ENCODE data around the gene SLC25A31. TPM values are rescaled to one million over a fixed set of nuclear protein-coding genes. Genes with fewer than 3 reads are reported as not detected.
A peak's percentile ranks its signal among the peaks of the same experiment; 100 is the strongest.

Gene SLC25A31
- total and polyA plus RNA-seq, 10 of the 15 experiments (the other 5 are each of a cell fraction or from before 2014, with no cell fraction given): not detected

DNA sequence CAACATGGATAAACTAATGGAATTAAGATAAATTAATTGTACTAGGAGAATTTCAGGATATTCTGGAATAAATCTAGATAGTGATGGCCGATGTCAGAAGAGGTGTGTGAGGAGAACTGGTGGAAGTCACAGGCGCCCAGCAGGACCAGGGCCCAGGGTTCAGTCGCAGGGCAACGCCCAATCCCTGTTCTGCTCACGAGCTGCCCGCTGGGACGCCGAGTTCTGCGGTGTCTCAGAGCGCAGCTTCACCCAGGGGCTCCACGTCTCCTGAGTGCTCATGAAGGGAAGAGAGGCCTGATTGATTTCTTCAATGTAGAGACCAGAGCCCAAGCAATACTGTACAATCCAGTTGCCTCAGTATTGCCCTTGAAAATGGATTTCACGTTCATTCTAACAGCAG lies 50.4 kb downstream of the SLC25A31 start (continued):
- TF ChIP-seq, protein P1, sequence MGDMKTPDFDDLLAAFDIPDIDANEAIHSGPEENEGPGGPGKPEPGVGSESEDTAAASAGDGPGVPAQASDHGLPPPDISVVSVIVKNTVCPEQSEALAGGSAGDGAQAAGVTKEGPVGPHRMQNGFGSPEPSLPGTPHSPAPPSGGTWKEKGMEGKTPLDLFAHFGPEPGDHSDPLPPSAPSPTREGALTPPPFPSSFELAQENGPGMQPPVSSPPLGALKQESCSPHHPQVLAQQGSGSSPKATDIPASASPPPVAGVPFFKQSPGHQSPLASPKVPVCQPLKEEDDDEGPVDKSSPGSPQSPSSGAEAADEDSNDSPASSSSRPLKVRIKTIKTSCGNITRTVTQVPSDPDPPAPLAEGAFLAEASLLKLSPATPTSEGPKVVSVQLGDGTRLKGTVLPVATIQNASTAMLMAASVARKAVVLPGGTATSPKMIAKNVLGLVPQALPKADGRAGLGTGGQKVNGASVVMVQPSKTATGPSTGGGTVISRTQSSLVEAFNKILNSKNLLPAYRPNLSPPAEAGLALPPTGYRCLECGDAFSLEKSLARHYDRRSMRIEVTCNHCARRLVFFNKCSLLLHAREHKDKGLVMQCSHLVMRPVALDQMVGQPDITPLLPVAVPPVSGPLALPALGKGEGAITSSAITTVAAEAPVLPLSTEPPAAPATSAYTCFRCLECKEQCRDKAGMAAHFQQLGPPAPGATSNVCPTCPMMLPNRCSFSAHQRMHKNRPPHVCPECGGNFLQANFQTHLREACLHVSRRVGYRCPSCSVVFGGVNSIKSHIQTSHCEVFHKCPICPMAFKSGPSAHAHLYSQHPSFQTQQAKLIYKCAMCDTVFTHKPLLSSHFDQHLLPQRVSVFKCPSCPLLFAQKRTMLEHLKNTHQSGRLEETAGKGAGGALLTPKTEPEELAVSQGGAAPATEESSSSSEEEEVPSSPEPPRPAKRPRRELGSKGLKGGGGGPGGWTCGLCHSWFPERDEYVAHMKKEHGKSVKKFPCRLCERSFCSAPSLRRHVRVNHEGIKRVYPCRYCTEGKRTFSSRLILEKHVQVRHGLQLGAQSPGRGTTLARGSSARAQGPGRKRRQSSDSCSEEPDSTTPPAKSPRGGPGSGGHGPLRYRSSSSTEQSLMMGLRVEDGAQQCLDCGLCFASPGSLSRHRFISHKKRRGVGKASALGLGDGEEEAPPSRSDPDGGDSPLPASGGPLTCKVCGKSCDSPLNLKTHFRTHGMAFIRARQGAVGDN (IDR thresholded peaks at IDR 0.05): no peak

DNA sequence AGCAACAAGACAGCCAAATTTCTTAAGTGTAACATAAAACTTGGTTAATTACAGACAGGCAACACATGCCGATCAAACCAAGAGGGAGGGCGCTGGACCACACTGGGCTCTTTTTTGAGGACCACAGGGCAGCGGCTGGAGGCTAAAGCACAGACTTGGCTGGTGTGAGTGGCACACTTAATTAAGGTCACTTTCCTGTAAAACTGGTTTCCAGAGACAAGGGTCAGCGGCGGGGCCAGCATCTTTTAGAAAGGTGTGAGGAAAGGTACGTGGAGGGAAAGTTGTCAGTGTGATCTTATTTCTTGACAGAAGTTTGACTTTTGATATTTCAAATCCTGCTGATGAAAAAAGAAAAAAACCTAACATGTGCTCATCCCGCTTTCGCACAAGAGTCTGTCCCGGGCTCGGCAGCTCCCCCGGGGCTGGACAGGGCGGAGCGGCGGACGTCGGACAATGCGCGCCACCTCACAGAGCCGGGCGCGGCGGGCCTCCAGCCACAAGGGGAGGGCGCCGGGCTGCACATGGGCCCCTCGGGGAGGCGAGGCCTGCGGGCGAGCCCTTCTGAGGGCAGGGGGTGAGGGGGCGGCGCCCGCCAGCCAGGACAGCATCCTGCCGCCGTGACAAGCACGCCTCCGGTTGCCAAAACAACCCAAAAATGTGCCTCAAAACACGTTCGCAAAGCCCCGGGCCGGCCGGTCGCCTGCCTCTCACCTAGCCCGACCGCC lies 51.3 kb downstream of the SLC25A31 start:
- in situ Hi-C loops (cut with MboI): no loop called here
- Histone ChIP-seq H3K27me3 (replicated peaks in 1 of 2; ENCODE audit: control insufficient read depth in 2 of 2, insufficient read depth in 2 of 2, low read length in 1 of 2) (no peaks in the 10 kb centered on the region), H2AFZ (ENCODE audit: control insufficient read depth, low read depth, low read length) (peak overlapping the region; percentile 98), H3K79me2 (ENCODE audit: control insufficient read depth, insufficient read depth, low read length) (peaks cover 40% of the 10 kb centered on the region), H3K27ac (ENCODE audit: control insufficient read depth, insufficient read depth) (peak overlapping the region; percentile 90), H3K4me3 (peak overlapping the region; percentile 96), H3K4me2 (ENCODE audit: control insufficient read depth, insufficient read depth) (peak overlapping the region; percentile 84), H4K20me1 (ENCODE audit: control insufficient read depth, insufficient read depth) (no peaks in the 10 kb centered on the region), H3K36me3 (ENCODE audit: control insufficient read depth in 2 of 2, insufficient read depth in 2 of 2, low read length in 1 of 2) (no peaks in the 10 kb centered on the region), H3K9ac (ENCODE audit: control insufficient read depth, insufficient read depth, low read length) (peak overlapping the region; percentile 94), H3K4me1 (ENCODE audit: control insufficient read depth, insufficient read depth, low read length) (peaks cover 11% of the 10 kb centered on the region), H3K9me3 (replicated peaks; ENCODE audit: control insufficient read depth, insufficient read depth, low read length) (no peaks in the 10 kb centered on the region)
- POLR2A ChIA-PET: interaction anchor here (0.7 to 2.1 kb wide), 5 partner anchors 19 to 279 kb away, joined by 3 to 11 read pairs (median 7); partner anchors contain the start of genes ABHD18, LARP1B and MFSD8
- intact Hi-C loops (cut with micrococcal nuclease; ENCODE audit: unreplicated experiment): loop anchor here (2.0 to 5.0 kb wide), 6 partner anchors 75 to 1031 kb away; partner anchors contain the start of genes ABHD18, LARP1B, MFSD8 and PLK4
- 27% methylated on average over 37 of the region's 43 CpGs for WGBS (ENCODE audit: insufficient coverage, insufficient replicate concordance, low lambda C conversion rate, missing lambda C conversion rate)
- DNase-seq (ENCODE audit: low read depth, low spot score) (no peak), ATAC-seq (peak; percentile 60), FAIRE-seq (no peak)
- SMC1A ChIA-PET (ENCODE audit: uncharacterized antibody, unreplicated experiment): no interaction called here
- BruUV-seq (replicated peaks): no TSS peak
- RAD21 ChIA-PET (ENCODE audit: unreplicated experiment): interaction anchor here (0.7 to 2.0 kb wide), 3 partner anchors 107 to 184 kb away, joined by 3 to 10 read pairs (median 4); partner anchors contain the start of genes ABHD18 and MFSD8
- CTCF ChIA-PET: no interaction called here
- TF ChIP-seq STAT1 (conservative IDR thresholded peaks at IDR 0.05) (no peak), POLR2AphosphoS5 (IDR thresholded peaks at IDR 0.05; ENCODE audit: low read length) (no peak), EGR1 (IDR thresholded peaks at IDR 0.05; ENCODE audit: borderline replicate concordance in 1 of 2, low read depth in 2 of 2, low read length in 2 of 2) (0 out of 3 replicates have a peak, but pooled peaks of 1 of the 2 experiments have one; percentile 17), GATAD2B (conservative IDR thresholded peaks at IDR 0.05; ENCODE audit: low read depth) (0 out of 2 replicates have a peak, but pooled peaks have one; percentile 16), IKZF1 (conservative IDR thresholded peaks at IDR 0.05) (0 out of 2 replicates have a peak, but pooled peaks have one; percentile 22), RUNX3 (IDR thresholded peaks at IDR 0.05; ENCODE audit: low read length) (no peak), NR2F1 (conservative IDR thresholded peaks at IDR 0.05) (peak; percentile 16; the same call in 1 of the 2 replicates), BHLHE40 (IDR thresholded peaks at IDR 0.05; ENCODE audit: borderline replicate concordance in 1 of 2, low read depth in 2 of 2, low read length in 1 of 2) (peak; percentile 11 to 52; a peak in 1 of 4 replicates), NRF1 (conservative IDR thresholded peaks at IDR 0.05; ENCODE audit: low read depth, low read length) (no peak), SMARCA5 (IDR thresholded peaks at IDR 0.05) (0 out of 2 replicates have a peak, but pooled peaks have one; percentile 29), CREB1 (IDR thresholded peaks at IDR 0.05; ENCODE audit: low read depth) (0 out of 2 replicates have a peak, but pooled peaks have one; percentile 35), HDAC2 (IDR thresholded peaks at IDR 0.05) (0 out of 2 replicates have a peak, but pooled peaks have one; percentile 71)
- TF ChIP-seq, protein P1 (IDR thresholded peaks at IDR 0.05): peak; percentile 79

All from GM12878 (cell line).